Vagina (tissue), 2 donors: ENCODE measurements around the gene PCGF3. TPM values are rescaled to one million over a fixed set of nuclear protein-coding genes. Genes with fewer than 3 reads are reported as not detected.

ENCODE experiments used
- DNase-seq, 2 donors: peaks; one replicate each; pipeline ENCODE4 v3.0.0-alpha.2; 2017; ENCODE audit errors: extremely low spot score in 2 of 2
- H3K27ac ChIP-seq: fragments of 200-600 bp; sonication (generic); one replicate; pipeline ENCODE4 v1.5.1; 2019
- H3K27me3 ChIP-seq: fragments of 200-600 bp; sonication (generic); one replicate; pipeline ENCODE4 v1.5.1; 2019
- H3K36me3 ChIP-seq, 2 donors: fragments of 200-600 bp; sonication (generic); one replicate each; pipeline ENCODE4 v1.5.1; 2017 to 2019
- H3K4me1 ChIP-seq: fragments of 200-600 bp; sonication (generic); one replicate; pipeline ENCODE4 v1.5.1; 2019
- H3K4me3 ChIP-seq, 2 donors: fragments of 200-600 bp; sonication (generic); 1 replicate in 1 of 2; 2 replicates in 1 of 2; pipeline ENCODE4 v1.5.1; 2016 to 2019
- H3K9me3 ChIP-seq: fragments of 200-600 bp; sonication (generic); one replicate; pipeline ENCODE4 v1.5.1; 2019
- POLR2A ChIP-seq, 2 donors: fragments of 450-650 bp; IDR thresholded peaks; one replicate each; pipeline ENCODE4 v1.6.1; 2017; ENCODE audit warnings: antibody characterized with exemption in 2 of 2, mild to moderate bottlenecking in 2 of 2, moderate library complexity in 2 of 2
- POLR2AphosphoS5 ChIP-seq, 2 donors: sonication (generic); formaldehyde crosslinking; IDR thresholded peaks; one replicate each; pipeline ENCODE4 v1.9.0; 2017; ENCODE audit warnings: antibody characterized with exemption in 2 of 2, mild to moderate bottlenecking in 2 of 2, low read depth in 1 of 2; ENCODE audit not compliant: insufficient read depth in 1 of 2
- intact Hi-C: fragments of 100-400 bp; cut with DNase I; formaldehyde crosslinking; loops from one replicate; pipeline ENCODE4 v1.15.1; 2023
- total RNA-seq: library from RNA; depleted of rRNA; stranded (reverse); fragments of >200 nt; gene quantifications from one replicate; pipeline ENCODE4 v1.2.3, GENCODE V29; 2016
- TF ChIP-seq, protein P1 (sequence below), 3 experiments: fragments of 450-650 bp in 2 of 3; fragments of 200-600 bp in 1 of 3; sonication (generic) in 1 of 3; IDR thresholded peaks; one replicate each; pipeline ENCODE4 v1.5.1; 2017 to 2019; ENCODE audit warnings: antibody characterized with exemption in 3 of 3, mild to moderate bottlenecking in 2 of 3, moderate library complexity in 2 of 3

Gene PCGF3
- total RNA-seq, 1 donor from 2014 or later = 64.8 TPM

DNA sequence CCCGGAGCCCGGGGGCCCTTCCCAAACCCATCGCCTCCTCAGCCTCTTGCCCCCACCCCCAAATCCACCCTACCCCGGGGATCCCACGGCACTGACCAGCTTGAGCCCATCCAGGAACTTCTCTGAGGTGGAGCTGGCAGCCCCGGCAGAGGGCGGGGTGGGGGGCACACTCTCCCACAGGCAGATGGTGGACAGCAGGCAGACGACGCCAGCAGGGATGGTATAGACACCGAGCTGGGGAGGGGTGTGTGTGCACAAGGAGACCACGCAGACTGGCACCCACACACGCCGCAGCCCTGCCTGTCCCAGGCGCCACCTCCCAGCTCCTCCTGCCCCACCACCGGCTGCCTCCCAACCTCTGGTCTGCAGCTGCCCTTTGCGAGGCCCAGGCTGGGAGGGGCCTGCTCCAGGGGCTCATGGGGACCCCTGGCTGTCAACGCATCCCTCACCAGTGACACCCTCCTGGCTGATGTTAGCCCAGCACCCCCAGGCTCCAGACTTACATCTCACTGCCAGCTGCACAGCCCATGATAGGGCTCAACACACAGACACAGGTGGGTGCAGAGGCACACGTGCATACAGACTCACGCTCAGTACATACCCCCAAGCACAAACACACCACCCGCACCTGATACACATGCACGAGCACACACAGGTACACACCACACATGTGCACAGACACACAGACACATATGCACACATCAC lies 20.9 kb upstream of the PCGF3 start:
- TF ChIP-seq POLR2AphosphoS5 (IDR thresholded peaks at IDR 0.05; ENCODE audit: insufficient read depth in 1 of 2, low read depth in 1 of 2) = no peak
- TF ChIP-seq POLR2A (IDR thresholded peaks at IDR 0.05) = no peak
- TF ChIP-seq, protein P1, sequence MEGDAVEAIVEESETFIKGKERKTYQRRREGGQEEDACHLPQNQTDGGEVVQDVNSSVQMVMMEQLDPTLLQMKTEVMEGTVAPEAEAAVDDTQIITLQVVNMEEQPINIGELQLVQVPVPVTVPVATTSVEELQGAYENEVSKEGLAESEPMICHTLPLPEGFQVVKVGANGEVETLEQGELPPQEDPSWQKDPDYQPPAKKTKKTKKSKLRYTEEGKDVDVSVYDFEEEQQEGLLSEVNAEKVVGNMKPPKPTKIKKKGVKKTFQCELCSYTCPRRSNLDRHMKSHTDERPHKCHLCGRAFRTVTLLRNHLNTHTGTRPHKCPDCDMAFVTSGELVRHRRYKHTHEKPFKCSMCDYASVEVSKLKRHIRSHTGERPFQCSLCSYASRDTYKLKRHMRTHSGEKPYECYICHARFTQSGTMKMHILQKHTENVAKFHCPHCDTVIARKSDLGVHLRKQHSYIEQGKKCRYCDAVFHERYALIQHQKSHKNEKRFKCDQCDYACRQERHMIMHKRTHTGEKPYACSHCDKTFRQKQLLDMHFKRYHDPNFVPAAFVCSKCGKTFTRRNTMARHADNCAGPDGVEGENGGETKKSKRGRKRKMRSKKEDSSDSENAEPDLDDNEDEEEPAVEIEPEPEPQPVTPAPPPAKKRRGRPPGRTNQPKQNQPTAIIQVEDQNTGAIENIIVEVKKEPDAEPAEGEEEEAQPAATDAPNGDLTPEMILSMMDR (IDR thresholded peaks at IDR 0.05) = no peak
- peaks cover 65% of the 10 kb centered on the region for H3K4me1 ChIP-seq
- DNase-seq = no peak
- no peaks in the 10 kb centered on the region for H3K36me3 ChIP-seq
- no peaks in the 10 kb centered on the region for H3K9me3 ChIP-seq
- no peak overlapping the region for H3K27ac ChIP-seq
- no peaks in the 10 kb centered on the region for H3K27me3 ChIP-seq
- intact Hi-C loops = no loop called here
- no peak overlapping the region for H3K4me3 ChIP-seq

DNA sequence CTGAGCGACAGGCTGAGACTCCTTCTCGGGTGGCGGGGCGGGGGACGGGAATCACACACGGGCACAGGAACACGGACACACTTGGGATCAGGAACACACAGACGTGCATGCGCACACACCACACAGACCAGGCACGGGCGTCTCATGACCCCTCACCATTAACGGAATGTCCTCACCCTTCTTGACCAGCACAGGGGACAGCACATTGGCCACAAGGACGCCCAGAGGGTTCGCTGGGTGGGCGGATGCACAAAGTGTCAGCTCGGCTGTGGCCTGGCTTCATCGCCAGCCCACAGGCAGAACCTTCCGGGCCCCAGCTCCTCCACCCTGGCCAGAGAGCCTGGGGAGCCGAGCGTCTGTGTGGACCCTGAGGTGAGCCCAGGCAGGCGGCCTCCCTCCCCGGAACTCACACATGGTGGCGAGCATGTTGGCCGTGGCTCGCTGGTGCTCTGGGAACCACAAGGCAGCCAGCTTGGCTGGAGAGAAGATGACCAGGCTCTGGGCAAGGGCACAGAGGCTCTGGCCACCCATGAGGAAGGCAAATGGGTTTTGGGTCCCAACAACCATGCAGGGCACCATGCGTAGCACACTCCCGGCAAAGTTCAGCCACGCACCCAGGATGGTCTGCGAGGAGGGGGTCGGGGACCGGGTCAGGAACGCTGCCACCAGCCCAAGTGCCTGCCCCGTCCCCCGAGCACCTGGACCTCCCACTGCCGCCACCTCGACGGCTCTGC lies 19.8 kb upstream of the PCGF3 start:
- intact Hi-C loops = no loop called here
- H3K9me3 ChIP-seq = no peaks in the 10 kb centered on the region
- peaks cover 54% of the 10 kb centered on the region for H3K4me1 ChIP-seq
- no peak for DNase-seq
- H3K27me3 ChIP-seq = no peaks in the 10 kb centered on the region
- no peak for TF ChIP-seq POLR2A (IDR thresholded peaks at IDR 0.05)
- TF ChIP-seq POLR2AphosphoS5 (IDR thresholded peaks at IDR 0.05; ENCODE audit: insufficient read depth in 1 of 2, low read depth in 1 of 2) = no peak
- TF ChIP-seq, protein P1 (IDR thresholded peaks at IDR 0.05) = no peak
- H3K4me3 ChIP-seq = no peak overlapping the region
- H3K36me3 ChIP-seq = no peaks in the 10 kb centered on the region
- no peak overlapping the region for H3K27ac ChIP-seq

DNA sequence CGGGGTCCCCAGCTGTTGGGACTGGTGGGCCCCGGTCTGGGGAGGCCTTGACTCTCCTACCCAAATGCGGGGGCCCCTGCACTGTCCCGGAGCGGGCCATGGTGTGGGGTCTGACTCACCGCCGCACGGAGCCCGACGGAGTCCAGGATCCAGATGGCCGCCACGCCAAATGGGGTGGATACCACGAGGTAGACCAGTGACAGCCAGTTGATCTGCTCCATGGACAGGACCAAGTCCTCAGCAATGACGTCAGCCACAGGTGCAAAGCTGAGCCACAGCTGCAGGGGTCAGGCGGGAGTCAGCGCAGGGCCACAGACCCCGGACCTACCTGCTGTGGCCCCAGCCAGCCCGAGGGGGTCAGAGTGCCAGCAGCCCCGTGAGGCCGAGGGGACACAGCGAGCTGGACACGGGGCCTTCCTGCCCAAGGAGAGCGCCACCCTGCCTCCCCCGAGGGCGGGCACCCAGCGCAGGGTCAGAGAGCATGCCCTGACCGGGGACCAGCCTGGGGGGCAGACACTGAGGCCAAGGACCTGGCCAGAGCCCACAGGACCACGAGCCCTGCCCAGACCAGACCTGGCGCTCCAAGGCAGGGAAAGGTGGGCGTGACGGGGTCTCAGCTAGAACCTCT lies 19.1 kb upstream of the PCGF3 start:
- H3K27me3 ChIP-seq = no peaks in the 10 kb centered on the region
- intact Hi-C loops = no loop called here
- peak overlapping the region; percentile 85 for H3K27ac ChIP-seq
- TF ChIP-seq, protein P1 (IDR thresholded peaks at IDR 0.05) = no peak
- TF ChIP-seq POLR2AphosphoS5 (IDR thresholded peaks at IDR 0.05; ENCODE audit: insufficient read depth in 1 of 2, low read depth in 1 of 2) (no peak), POLR2A (IDR thresholded peaks at IDR 0.05) (no peak)
- H3K4me3 ChIP-seq = peak overlapping the region in 1 of 2 donors; percentile 37
- no peaks in the 10 kb centered on the region for H3K36me3 ChIP-seq
- peaks cover 50% of the 10 kb centered on the region for H3K4me1 ChIP-seq
- no peak for DNase-seq
- no peaks in the 10 kb centered on the region for H3K9me3 ChIP-seq

DNA sequence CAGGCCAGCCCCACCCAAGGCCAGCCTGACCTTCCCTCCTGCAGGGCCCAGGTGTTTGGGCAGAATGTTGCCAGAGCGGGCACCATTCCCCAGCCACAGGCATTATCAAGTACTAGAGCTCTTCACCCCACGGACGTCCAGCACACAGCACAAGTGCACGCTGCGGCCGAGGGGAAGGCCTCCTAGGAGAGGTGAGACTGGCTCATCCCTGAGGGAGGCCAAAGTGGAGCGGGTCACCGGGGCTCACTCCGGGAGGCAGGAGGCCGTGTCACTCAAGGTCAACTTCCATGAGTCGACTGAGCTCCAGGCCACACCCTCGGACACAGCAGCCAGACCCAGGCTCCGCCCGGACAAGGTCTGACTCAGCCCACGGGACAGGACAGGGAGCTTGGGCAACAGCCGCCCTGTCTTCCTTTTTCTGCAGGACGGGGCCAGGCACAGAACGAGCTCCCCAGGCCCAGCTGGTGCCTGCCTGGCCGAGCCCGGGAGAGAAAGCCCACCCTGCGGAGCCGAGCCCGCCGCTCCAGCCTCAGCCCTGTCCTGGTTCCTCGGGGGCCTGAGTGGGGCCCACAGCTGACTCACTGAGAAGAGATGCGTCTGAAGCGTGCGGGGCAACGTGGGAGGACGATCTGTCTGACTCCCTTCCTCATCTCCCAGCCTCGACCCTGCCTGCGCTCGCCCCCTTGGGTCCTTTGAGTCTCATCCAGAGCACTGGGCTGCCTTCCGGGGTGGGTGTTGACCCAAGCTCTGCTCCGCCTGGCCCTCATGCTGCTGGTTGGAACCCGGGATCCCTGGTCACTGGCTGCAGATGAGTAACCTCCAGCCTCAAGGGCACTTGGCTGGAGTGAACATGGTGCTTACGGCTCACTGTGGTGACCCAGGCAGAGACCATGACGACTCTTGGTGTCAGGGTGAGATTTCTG lies 18.3 kb upstream of the PCGF3 start:
- no peaks in the 10 kb centered on the region for H3K27me3 ChIP-seq
- H3K9me3 ChIP-seq = no peaks in the 10 kb centered on the region
- intact Hi-C loops = no loop called here
- TF ChIP-seq POLR2AphosphoS5 (IDR thresholded peaks at IDR 0.05; ENCODE audit: insufficient read depth in 1 of 2, low read depth in 1 of 2) = peak; percentile 73 to 88
- TF ChIP-seq, protein P1 (IDR thresholded peaks at IDR 0.05) = no peak
- peak in 1 of 2 donors; percentile 59 for TF ChIP-seq POLR2A (IDR thresholded peaks at IDR 0.05)
- no peak for DNase-seq
- no peaks in the 10 kb centered on the region for H3K36me3 ChIP-seq
- H3K27ac ChIP-seq = peak overlapping the region; percentile 85
- H3K4me3 ChIP-seq = peak overlapping the region; percentile 37 to 51
- H3K4me1 ChIP-seq = peaks cover 43% of the 10 kb centered on the region
